ENCODE measurements around the gene MAP7. TPM values are rescaled to one million over a fixed set of nuclear protein-coding genes. Genes with fewer than 3 reads are reported as not detected.

MAP7 gene
- total and polyA plus RNA-seq, 2 of the 13 experiments (the other 11 are each of a cell fraction or from before 2014, with no cell fraction given), result 0.04 TPM; not detected in 1

GRCh38 chr6:136365776-136366354 lies 184.4 kb downstream of the MAP7 start:
- no peaks in the 10 kb centered on the region for H3K79me2 ChIP-seq (ENCODE audit: insufficient read depth, low read length)
- H3K27ac ChIP-seq (ENCODE audit: extremely low read length, insufficient read depth, low read length), result no peak overlapping the region
- in situ Hi-C loops (cut with HindIII; ENCODE audit: extremely low pct_ligation_motif_present, low pct_unique_long_range_greater_than_20kb) (no loop called here), intact Hi-C loops (cut with micrococcal nuclease; ENCODE audit: unreplicated experiment) (no loop called here)
- no peaks in the 10 kb centered on the region for H3K4me1 ChIP-seq (ENCODE audit: insufficient read depth, low read length)
- no peak overlapping the region for H3K4me3 ChIP-seq (replicated peaks in 1 of 3; ENCODE audit: insufficient read depth in 1 of 3, low read depth in 2 of 3, low read length in 3 of 3)
- H3K27me3 ChIP-seq (ENCODE audit: control insufficient read depth in 1 of 2, insufficient read depth in 2 of 2, low read length in 2 of 2), result peaks cover 2 to 5% of the 10 kb centered on the region in 2 experiments; a peak in 3 of 5 replicates
- no peak overlapping the region for H3K4me2 ChIP-seq (ENCODE audit: low read depth, low read length)
- ChIA-PET POLR2A (no interaction called here), CTCF (ENCODE audit: low intra/inter-chr PET ratio, low total read pairs) (no interaction called here)
- no peaks in the 10 kb centered on the region for H4K20me1 ChIP-seq (ENCODE audit: insufficient read depth, low read length)
- no TSS peak for BruUV-seq (replicated peaks)
- TF ChIP-seq PREB (CRISPR knock-in tag; IDR thresholded peaks at IDR 0.05) (no peak), MTA1 (CRISPR knock-in tag; IDR thresholded peaks at IDR 0.05; ENCODE audit: borderline replicate concordance) (no peak), ZNF121 (CRISPR knock-in tag; IDR thresholded peaks at IDR 0.05) (no peak), MLLT10 (CRISPR knock-in tag; IDR thresholded peaks at IDR 0.05) (no peak), BORCS8-MEF2B (CRISPR knock-in tag; IDR thresholded peaks at IDR 0.05) (no peak)
- H3K36me3 ChIP-seq (replicated peaks in 1 of 2; ENCODE audit: control insufficient read depth in 1 of 2, insufficient read depth in 2 of 2, low read length in 2 of 2), result no peaks in the 10 kb centered on the region
- DNase-seq (ENCODE audit: low spot score) (no peak), ATAC-seq (no peak), FAIRE-seq (no peak)
- no peak overlapping the region for H3K9ac ChIP-seq (ENCODE audit: insufficient read depth, low read depth, low read length)
- H3K9me3 ChIP-seq (ENCODE audit: low read length), result no peaks in the 10 kb centered on the region
- no peak overlapping the region for H2AFZ ChIP-seq (ENCODE audit: low read length)
- WGBS (ENCODE audit: low lambda C conversion rate), result 32% methylated on average over 11 of the region's 11 CpGs

GRCh38 chr6:136362421-136363356 lies 187.5 kb downstream of the MAP7 start:
- intact Hi-C loops (cut with micrococcal nuclease; ENCODE audit: unreplicated experiment), result no loop called here
- TF ChIP-seq ZNF549 (CRISPR knock-in tag; IDR thresholded peaks at IDR 0.05) (no peak), SATB2 (CRISPR knock-in tag; IDR thresholded peaks at IDR 0.05) (no peak), TMF1 (CRISPR knock-in tag; IDR thresholded peaks at IDR 0.05; ENCODE audit: low read depth) (no peak), ZNF891 (CRISPR knock-in tag; IDR thresholded peaks at IDR 0.05) (no peak), ZFP90 (CRISPR knock-in tag; IDR thresholded peaks at IDR 0.05; ENCODE audit: borderline replicate concordance) (no peak), ATF5 (CRISPR knock-in tag; IDR thresholded peaks at IDR 0.05; ENCODE audit: low read depth) (no peak), ZNF34 (CRISPR knock-in tag; IDR thresholded peaks at IDR 0.05; ENCODE audit: borderline replicate concordance) (no peak), ZFP36L1 (CRISPR knock-in tag; IDR thresholded peaks at IDR 0.05) (no peak), U2AF2 (IDR thresholded peaks at IDR 0.05; ENCODE audit: low read depth, low read length) (no peak), ATRX (CRISPR knock-in tag; IDR thresholded peaks at IDR 0.05; ENCODE audit: borderline replicate concordance) (no peak)

More at GRCh38 chr6:136362421-136363356, 187.5 kb downstream of the MAP7 start:
- H3K79me2 ChIP-seq (ENCODE audit: insufficient read depth, low read length), result no peaks in the 10 kb centered on the region
- H3K36me3 ChIP-seq (replicated peaks in 1 of 2; ENCODE audit: control insufficient read depth in 1 of 2, insufficient read depth in 2 of 2, low read length in 2 of 2), result no peaks in the 10 kb centered on the region
- H4K20me1 ChIP-seq (ENCODE audit: insufficient read depth, low read length), result no peaks in the 10 kb centered on the region
- H2AFZ ChIP-seq (ENCODE audit: low read length), result no peak overlapping the region
- H3K4me3 ChIP-seq (replicated peaks in 1 of 3; ENCODE audit: insufficient read depth in 1 of 3, low read depth in 2 of 3, low read length in 3 of 3), result no peak overlapping the region
- no peak overlapping the region for H3K27ac ChIP-seq (ENCODE audit: extremely low read length, insufficient read depth, low read length)
- H3K4me1 ChIP-seq (ENCODE audit: insufficient read depth, low read length), result no peaks in the 10 kb centered on the region
- FAIRE-seq, result no peak
- CTCF ChIA-PET (ENCODE audit: low intra/inter-chr PET ratio, low total read pairs), result no interaction called here
- no peaks in the 10 kb centered on the region for H3K9me3 ChIP-seq (ENCODE audit: low read length)
- H3K27me3 ChIP-seq (ENCODE audit: control insufficient read depth in 1 of 2, insufficient read depth in 2 of 2, low read length in 2 of 2), result peaks cover 2 to 5% of the 10 kb centered on the region in 2 experiments; a peak in 3 of 5 replicates
- DNase-seq (ENCODE audit: low spot score), result no peak
- H3K4me2 ChIP-seq (ENCODE audit: low read depth, low read length), result no peak overlapping the region
- POLR2A ChIA-PET, result no interaction called here
- no peak overlapping the region for H3K9ac ChIP-seq (ENCODE audit: insufficient read depth, low read depth, low read length)
- no peak for ATAC-seq
- no TSS peak for BruUV-seq (replicated peaks)
- 21% methylated on average over 9 of the region's 11 CpGs for WGBS (ENCODE audit: low lambda C conversion rate)
- in situ Hi-C loops (cut with HindIII; ENCODE audit: extremely low pct_ligation_motif_present, low pct_unique_long_range_greater_than_20kb), result no loop called here

Data from HepG2 (cell line).